Lung microvascular endothelial cell (primary cell): Measurements from ENCODE around the gene WDSUB1. TPM values are rescaled to one million over a fixed set of nuclear protein-coding genes. Genes with fewer than 3 reads are reported as not detected.

Experiments
- DNase-seq, 2 donors: peaks; one replicate each; pipeline versions ENCODE4 v3.0.0 to v3.0.0-alpha.2; 2010; ENCODE audit warnings: low read depth in 2 of 2
- total RNA-seq: library from RNA; depleted of rRNA; stranded (reverse); fragments of >200 nt; gene quantifications from 2 replicates; pipeline ENCODE4 v1.2.1, GENCODE V29; 2014

WDSUB1 gene
- total RNA-seq, 1 donor from 2014 or later, result 8.1 TPM

DNA sequence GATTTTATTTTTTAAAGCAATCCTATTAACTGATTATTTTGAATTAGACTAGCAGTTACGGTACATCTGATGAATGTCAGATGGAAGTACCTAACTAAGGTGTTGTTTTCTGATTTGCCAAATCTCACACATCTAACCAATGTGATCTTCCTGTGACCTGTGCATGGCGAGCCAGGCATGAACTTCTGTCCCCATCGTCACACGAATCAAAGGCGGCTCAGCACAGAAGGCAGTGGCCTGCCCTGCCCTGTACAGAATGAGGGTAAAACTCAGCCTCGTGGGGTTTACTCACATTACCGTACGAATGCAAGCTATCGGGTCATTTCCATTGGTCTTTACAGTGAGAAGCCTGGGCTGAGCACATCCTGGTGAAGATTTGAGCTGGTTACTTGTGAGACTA is 87.3 kb downstream of the WDSUB1 start:
- DNase-seq, result no peak

- no peak for DNase-seq
Measured at GRCh38 chr2:159196393-159196925, 90.0 kb downstream of the WDSUB1 start.

DNA sequence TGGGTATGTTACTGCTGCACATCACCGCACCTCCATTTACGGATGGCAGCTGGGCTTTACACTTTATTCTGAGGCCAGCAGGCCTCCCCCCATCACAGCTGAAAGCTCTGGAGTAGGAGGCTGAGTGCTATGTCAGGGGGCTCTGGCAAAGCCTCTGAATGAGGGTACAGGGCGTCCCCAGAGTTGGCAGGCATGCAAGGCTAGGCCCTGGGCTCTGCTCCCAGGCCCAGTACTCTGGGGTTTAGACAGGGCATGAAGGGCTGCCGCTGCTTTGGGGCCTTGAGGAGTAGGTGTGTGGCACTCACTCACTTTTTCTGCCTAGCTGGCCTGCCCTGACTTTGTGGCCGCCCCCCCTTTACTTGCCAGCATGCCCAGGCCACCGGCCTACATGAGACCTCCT is 90.8 kb downstream of the WDSUB1 start:
- DNase-seq, result no peak

- no peak for DNase-seq
Measured at GRCh38 chr2:159194241-159194640, 92.3 kb downstream of the WDSUB1 start.

- no peak for DNase-seq
Measured at GRCh38 chr2:159193791-159194190, 92.7 kb downstream of the WDSUB1 start.

- DNase-seq, result no peak
Measured at GRCh38 chr2:159192371-159192918, 94.1 kb downstream of the WDSUB1 start.

DNA sequence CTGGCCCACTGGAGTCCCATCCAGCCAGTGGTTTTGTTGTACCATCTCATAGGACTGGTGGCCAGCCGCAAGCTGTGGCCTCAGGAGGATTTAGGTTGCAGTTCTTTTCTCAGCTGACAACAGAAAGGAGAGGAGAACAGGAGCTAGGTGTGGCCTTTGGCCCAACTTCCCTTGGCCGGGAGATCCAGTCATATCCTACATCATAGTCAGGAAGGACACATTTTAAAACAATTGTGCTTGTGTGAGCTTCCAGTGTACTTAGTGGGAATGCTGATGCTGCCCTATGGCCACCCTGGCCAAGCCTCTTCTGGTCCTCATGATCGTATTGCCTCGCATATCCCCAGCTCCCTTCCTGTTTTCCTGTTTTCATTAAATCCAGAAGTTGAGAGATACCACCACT is 98.1 kb downstream of the WDSUB1 start:
- peak; percentile 77 to 89 for DNase-seq

DNA sequence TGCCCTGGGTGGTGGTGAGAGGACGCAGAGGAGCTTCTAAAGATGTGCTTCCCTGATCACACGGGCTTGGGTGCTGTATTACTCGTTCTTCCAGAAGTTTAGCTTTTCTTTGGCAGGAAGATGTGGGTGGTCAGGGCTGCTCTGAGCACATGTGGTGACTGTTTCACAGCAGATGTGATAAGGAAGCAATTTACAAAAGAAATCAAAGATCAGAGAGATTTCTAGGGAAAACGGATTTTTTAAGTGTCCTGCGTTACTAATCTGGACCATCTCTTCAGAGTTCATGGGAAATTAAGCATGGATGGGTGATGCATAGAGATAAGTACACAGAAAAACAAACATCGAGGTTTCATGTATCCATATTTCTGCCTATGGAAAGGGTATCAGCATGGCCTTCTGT is 99.4 kb downstream of the WDSUB1 start:
- DNase-seq, result no peak

- DNase-seq, result no peak
Measured at GRCh38 chr2:159186462-159186861, 100.0 kb downstream of the WDSUB1 start.
